ENCODE data around the gene OLAH. TPM values are rescaled to one million over a fixed set of nuclear protein-coding genes. Genes with fewer than 3 reads are reported as not detected.

Gene OLAH
- total and polyA plus RNA-seq, 2 experiments from 2014 or later: not detected

- Histone ChIP-seq H3K9ac (no peak overlapping the region), H3F3A (ENCODE audit: insufficient read depth) (no peaks in the 10 kb centered on the region), H3K27me3 (replicated peaks; ENCODE audit: insufficient read depth) (no peaks in the 10 kb centered on the region), H3K79me2 (ENCODE audit: insufficient read depth) (no peaks in the 10 kb centered on the region), H3K36me3 (ENCODE audit: low read depth) (no peaks in the 10 kb centered on the region), H2AFZ (no peak overlapping the region), H3K9me2 (ENCODE audit: insufficient read depth) (no peaks in the 10 kb centered on the region), H3K27ac (no peak overlapping the region), H3K9me3 (ENCODE audit: low read depth) (no peaks in the 10 kb centered on the region), H3K4me3 (no peak overlapping the region), H4K20me1 (ENCODE audit: insufficient read depth) (no peaks in the 10 kb centered on the region), H3K4me1 (ENCODE audit: insufficient read depth) (no peaks in the 10 kb centered on the region), H3K4me2 (ENCODE audit: unreplicated experiment) (no peak overlapping the region)
- TF ChIP-seq EZH2 (IDR thresholded peaks at IDR 0.05; ENCODE audit: insufficient read depth, poor library complexity, severe bottlenecking) (no peak), EZH2phosphoT487 (IDR thresholded peaks at IDR 0.05; ENCODE audit: insufficient read depth, low read depth) (no peak)
- WGBS, 2 experiments (ENCODE audit: low coverage in 1 of 2, low lambda C conversion rate in 2 of 2, missing lambda C conversion rate in 2 of 2): 74 to 78% methylated on average over 7 of the region's 7 CpGs
- DNase-seq: no peak
- in situ Hi-C loops (cut with MboI): no loop called here
Observed at GRCh38 chr10:15052121-15052520, 8.4 kb downstream of the OLAH start.

- WGBS, 2 experiments (ENCODE audit: low coverage in 1 of 2, low lambda C conversion rate in 2 of 2, missing lambda C conversion rate in 2 of 2): 80 to 82% methylated on average over 3 of the region's 3 CpGs
- H4K20me1 ChIP-seq (ENCODE audit: insufficient read depth): no peaks in the 10 kb centered on the region
- H3K27ac ChIP-seq: no peak overlapping the region
- H3K36me3 ChIP-seq (ENCODE audit: low read depth): no peaks in the 10 kb centered on the region
- 0 out of 2 replicates have a peak, but pooled peaks cover 4% of the 10 kb centered on the region for H3K27me3 ChIP-seq (replicated peaks; ENCODE audit: insufficient read depth)
- no peaks in the 10 kb centered on the region for H3K4me1 ChIP-seq (ENCODE audit: insufficient read depth)
- in situ Hi-C loops (cut with MboI): no loop called here
- H3K9ac ChIP-seq: no peak overlapping the region
- H3K9me3 ChIP-seq (ENCODE audit: low read depth): no peaks in the 10 kb centered on the region
- H3K9me2 ChIP-seq (ENCODE audit: insufficient read depth): no peaks in the 10 kb centered on the region
- H3F3A ChIP-seq (ENCODE audit: insufficient read depth): no peaks in the 10 kb centered on the region
- no peak overlapping the region for H3K4me2 ChIP-seq (ENCODE audit: unreplicated experiment)
- TF ChIP-seq EZH2phosphoT487 (IDR thresholded peaks at IDR 0.05; ENCODE audit: insufficient read depth, low read depth) (no peak), EZH2 (IDR thresholded peaks at IDR 0.05; ENCODE audit: insufficient read depth, poor library complexity, severe bottlenecking) (no peak)
- no peak for DNase-seq
- H3K79me2 ChIP-seq (ENCODE audit: insufficient read depth): no peaks in the 10 kb centered on the region
- H2AFZ ChIP-seq: no peak overlapping the region
- H3K4me3 ChIP-seq: no peak overlapping the region
Observed at GRCh38 chr10:15053061-15053460, 9.3 kb downstream of the OLAH start.

- no peak overlapping the region for H3K4me2 ChIP-seq (ENCODE audit: unreplicated experiment)
- 0 out of 2 replicates have a peak, but pooled peaks cover 4% of the 10 kb centered on the region for H3K27me3 ChIP-seq (replicated peaks; ENCODE audit: insufficient read depth)
- H3K9me3 ChIP-seq (ENCODE audit: low read depth): no peaks in the 10 kb centered on the region
- no peak overlapping the region for H3K4me3 ChIP-seq
- no peaks in the 10 kb centered on the region for H3F3A ChIP-seq (ENCODE audit: insufficient read depth)
- H3K36me3 ChIP-seq (ENCODE audit: low read depth): no peaks in the 10 kb centered on the region
- no peak overlapping the region for H3K27ac ChIP-seq
- H3K9ac ChIP-seq: no peak overlapping the region
- no peak for DNase-seq
- TF ChIP-seq EZH2 (IDR thresholded peaks at IDR 0.05; ENCODE audit: insufficient read depth, poor library complexity, severe bottlenecking) (no peak), EZH2phosphoT487 (IDR thresholded peaks at IDR 0.05; ENCODE audit: insufficient read depth, low read depth) (no peak)
- H3K79me2 ChIP-seq (ENCODE audit: insufficient read depth): no peaks in the 10 kb centered on the region
- 4 to 9% methylated on average over 1 of the region's 1 CpG for WGBS, 2 experiments (ENCODE audit: low coverage in 1 of 2, low lambda C conversion rate in 2 of 2, missing lambda C conversion rate in 2 of 2)
- H3K9me2 ChIP-seq (ENCODE audit: insufficient read depth): no peaks in the 10 kb centered on the region
- no peaks in the 10 kb centered on the region for H4K20me1 ChIP-seq (ENCODE audit: insufficient read depth)
- H2AFZ ChIP-seq: no peak overlapping the region
- in situ Hi-C loops (cut with MboI): no loop called here
- no peaks in the 10 kb centered on the region for H3K4me1 ChIP-seq (ENCODE audit: insufficient read depth)
Observed at GRCh38 chr10:15058689-15059088, 14.9 kb downstream of the OLAH start.

GRCh38 chr10:15059914-15060313 lies 16.2 kb downstream of the OLAH start:
- in situ Hi-C loops (cut with MboI): no loop called here
- H4K20me1 ChIP-seq (ENCODE audit: insufficient read depth): no peaks in the 10 kb centered on the region
- no peaks in the 10 kb centered on the region for H3F3A ChIP-seq (ENCODE audit: insufficient read depth)
- no peaks in the 10 kb centered on the region for H3K9me2 ChIP-seq (ENCODE audit: insufficient read depth)
- TF ChIP-seq EZH2 (IDR thresholded peaks at IDR 0.05; ENCODE audit: insufficient read depth, poor library complexity, severe bottlenecking) (no peak), EZH2phosphoT487 (IDR thresholded peaks at IDR 0.05; ENCODE audit: insufficient read depth, low read depth) (no peak)
- no peak overlapping the region for H3K27ac ChIP-seq
- WGBS, 2 experiments (ENCODE audit: low coverage in 1 of 2, low lambda C conversion rate in 2 of 2, missing lambda C conversion rate in 2 of 2): 33 to 49% methylated on average over 4 of the region's 4 CpGs
- DNase-seq: no peak
- H3K4me2 ChIP-seq (ENCODE audit: unreplicated experiment): no peak overlapping the region
- H3K36me3 ChIP-seq (ENCODE audit: low read depth): no peaks in the 10 kb centered on the region
- no peak overlapping the region for H3K4me3 ChIP-seq
- H3K4me1 ChIP-seq (ENCODE audit: insufficient read depth): no peaks in the 10 kb centered on the region
- no peaks in the 10 kb centered on the region for H3K9me3 ChIP-seq (ENCODE audit: low read depth)
- H3K79me2 ChIP-seq (ENCODE audit: insufficient read depth): no peaks in the 10 kb centered on the region
- H2AFZ ChIP-seq: no peak overlapping the region
- 0 out of 2 replicates have a peak, but pooled peaks cover 4% of the 10 kb centered on the region for H3K27me3 ChIP-seq (replicated peaks; ENCODE audit: insufficient read depth)
- H3K9ac ChIP-seq: no peak overlapping the region

GRCh38 chr10:15060638-15061037 lies 16.9 kb downstream of the OLAH start:
- no peak overlapping the region for H3K4me2 ChIP-seq (ENCODE audit: unreplicated experiment)
- no peaks in the 10 kb centered on the region for H3K79me2 ChIP-seq (ENCODE audit: insufficient read depth)
- H3K27me3 ChIP-seq (replicated peaks; ENCODE audit: insufficient read depth): 0 out of 2 replicates have a peak, but pooled peaks cover 4% of the 10 kb centered on the region
- TF ChIP-seq EZH2phosphoT487 (IDR thresholded peaks at IDR 0.05; ENCODE audit: insufficient read depth, low read depth) (no peak), EZH2 (IDR thresholded peaks at IDR 0.05; ENCODE audit: insufficient read depth, poor library complexity, severe bottlenecking) (no peak)
- no peaks in the 10 kb centered on the region for H4K20me1 ChIP-seq (ENCODE audit: insufficient read depth)
- no peak overlapping the region for H2AFZ ChIP-seq
- H3F3A ChIP-seq (ENCODE audit: insufficient read depth): no peaks in the 10 kb centered on the region
- no peak overlapping the region for H3K27ac ChIP-seq
- DNase-seq: no peak
- H3K4me1 ChIP-seq (ENCODE audit: insufficient read depth): no peaks in the 10 kb centered on the region
- no peaks in the 10 kb centered on the region for H3K9me2 ChIP-seq (ENCODE audit: insufficient read depth)
- H3K36me3 ChIP-seq (ENCODE audit: low read depth): no peaks in the 10 kb centered on the region
- no peak overlapping the region for H3K4me3 ChIP-seq
- no peaks in the 10 kb centered on the region for H3K9me3 ChIP-seq (ENCODE audit: low read depth)
- no peak overlapping the region for H3K9ac ChIP-seq
- 49 to 54% methylated on average over 2 of the region's 2 CpGs for WGBS, 2 experiments (ENCODE audit: low coverage in 1 of 2, low lambda C conversion rate in 2 of 2, missing lambda C conversion rate in 2 of 2)
- in situ Hi-C loops (cut with MboI): no loop called here

Measured in GM23248 (cell line).